DOHH2 (cell line): Measurements from ENCODE around the gene TBC1D22A.

Source experiments
- H3F3A ChIP-seq: fragments of 200-600 bp; sonication (generic), shearing (Covaris generic); 2 replicates; pipeline ENCODE4 v1.6.0; 2016; ENCODE audit warnings: antibody characterized with exemption, mild to moderate bottlenecking; ENCODE audit not compliant: control insufficient read depth, insufficient read depth
- H3K27ac ChIP-seq: fragments of 200-600 bp; sonication (generic); 2 replicates; pipeline ENCODE4 v1.5.1; 2014; ENCODE audit warnings: low read depth, mild to moderate bottlenecking, low read length, moderate library complexity
- H3K27me3 ChIP-seq: fragments of 200-600 bp; sonication (generic); 2 replicates; pipeline ENCODE4 v1.6.1; 2014; ENCODE audit warnings: mild to moderate bottlenecking, low read length, mixed read lengths; ENCODE audit not compliant: control insufficient read depth
- H3K36me3 ChIP-seq: fragments of 200-600 bp; sonication (generic); 2 replicates; pipeline ENCODE4 v1.6.1; 2014; ENCODE audit warnings: mild to moderate bottlenecking, low read length, moderate library complexity, mixed read lengths; ENCODE audit not compliant: control insufficient read depth
- H3K4me1 ChIP-seq: fragments of 200-600 bp; sonication (generic); 2 replicates; pipeline ENCODE4 v1.6.1; 2014; ENCODE audit warnings: mild to moderate bottlenecking, low read length, mixed read lengths; ENCODE audit not compliant: control insufficient read depth
- H3K4me2 ChIP-seq: fragments of 200-600 bp; sonication (generic); 2 replicates; pipeline ENCODE4 v1.6.0; 2014; ENCODE audit warnings: mild to moderate bottlenecking, low read length, moderate library complexity
- H3K4me3 ChIP-seq: fragments of 200-600 bp; sonication (generic); 2 replicates; pipeline ENCODE4 v1.5.1; 2014; ENCODE audit warnings: mild to moderate bottlenecking, low read length, mixed read lengths
- H3K79me2 ChIP-seq: fragments of 200-600 bp; sonication (generic); 2 replicates; pipeline ENCODE4 v1.6.1; 2014; ENCODE audit warnings: mild to moderate bottlenecking, low read length, mixed read lengths; ENCODE audit not compliant: control insufficient read depth
- H3K9me2 ChIP-seq: fragments of 200-600 bp; sonication (generic); replicated peaks from 2 replicates; pipeline ENCODE4 v1.6.1; 2014; ENCODE audit warnings: mild to moderate bottlenecking, low read length, mixed read lengths; ENCODE audit not compliant: control insufficient read depth
- H3K9me3 ChIP-seq: fragments of 200-600 bp; sonication (generic); 2 replicates; pipeline ENCODE4 v1.6.1; 2014; ENCODE audit warnings: antibody characterized with exemption, low read length, mixed read lengths; ENCODE audit not compliant: control insufficient read depth, insufficient read depth
- H4K20me1 ChIP-seq: fragments of 200-600 bp; sonication (generic); 2 replicates; pipeline ENCODE4 v1.6.0; 2014; ENCODE audit warnings: low read depth, mild to moderate bottlenecking, antibody characterized with exemption, low read length, moderate library complexity; ENCODE audit not compliant: control insufficient read depth, insufficient read depth
- EZH2phosphoT487 ChIP-seq: fragments of 200-600 bp; sonication (generic); IDR thresholded peaks from 2 replicates; pipeline ENCODE4 v1.6.1; 2017; ENCODE audit warnings: borderline replicate concordance, mild to moderate bottlenecking, antibody characterized with exemption, low read length, moderate library complexity, mixed read lengths
- TF ChIP-seq, protein P1 (sequence below): fragments of 200-600 bp; sonication (generic); IDR thresholded peaks from one replicate; pipeline ENCODE4 v1.5.1; 2014; ENCODE audit warnings: antibody characterized with exemption, mild to moderate bottlenecking, low read depth, low read length; ENCODE audit not compliant: poor library complexity, severe bottlenecking

Gene TBC1D22A

DNA sequence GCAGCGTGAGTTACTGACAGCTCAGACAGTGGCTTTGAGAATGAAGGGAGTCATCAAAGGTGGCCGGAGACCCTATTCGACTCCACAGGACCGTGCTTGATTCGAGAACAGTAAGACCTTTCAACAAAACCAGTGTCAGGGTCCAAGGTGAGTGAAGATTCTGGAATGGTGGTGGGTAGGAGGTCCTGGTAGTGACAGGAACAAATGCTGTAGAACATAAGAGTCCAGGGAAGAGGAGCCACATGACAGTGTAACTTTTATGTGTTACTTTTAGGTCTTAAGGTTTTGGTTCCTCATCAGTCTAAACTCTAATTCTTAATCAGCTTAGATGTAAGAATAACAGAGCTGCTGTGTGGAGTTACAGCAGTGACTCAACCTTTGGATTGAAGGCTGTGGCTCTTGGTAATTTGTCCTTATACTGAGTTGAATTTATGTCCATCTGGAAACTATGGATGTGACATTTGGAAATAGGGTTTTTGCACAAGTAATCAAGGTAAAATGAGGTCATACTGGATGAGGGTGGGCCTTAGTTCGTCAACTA is 1.8 kb downstream of the TBC1D22A start:
- peaks cover 57% of the 10 kb centered on the region for H3K36me3 ChIP-seq
- H3K27ac ChIP-seq: peak overlapping the region; percentile 94
- peak overlapping the region; percentile 91 for H3K4me3 ChIP-seq
- H3K4me1 ChIP-seq: peaks cover 68% of the 10 kb centered on the region
- H3K79me2 ChIP-seq: peaks cover 74% of the 10 kb centered on the region
- H3K9me3 ChIP-seq: no peaks in the 10 kb centered on the region
- H4K20me1 ChIP-seq: peaks cover 4% of the 10 kb centered on the region; the same call in 1 of the 2 replicates
- H3K27me3 ChIP-seq: no peaks in the 10 kb centered on the region
- peak overlapping the region; percentile 83 for H3K4me2 ChIP-seq
- H3K9me2 ChIP-seq: no peaks in the 10 kb centered on the region
- H3F3A ChIP-seq: peaks cover 52% of the 10 kb centered on the region
- TF ChIP-seq, protein P1, sequence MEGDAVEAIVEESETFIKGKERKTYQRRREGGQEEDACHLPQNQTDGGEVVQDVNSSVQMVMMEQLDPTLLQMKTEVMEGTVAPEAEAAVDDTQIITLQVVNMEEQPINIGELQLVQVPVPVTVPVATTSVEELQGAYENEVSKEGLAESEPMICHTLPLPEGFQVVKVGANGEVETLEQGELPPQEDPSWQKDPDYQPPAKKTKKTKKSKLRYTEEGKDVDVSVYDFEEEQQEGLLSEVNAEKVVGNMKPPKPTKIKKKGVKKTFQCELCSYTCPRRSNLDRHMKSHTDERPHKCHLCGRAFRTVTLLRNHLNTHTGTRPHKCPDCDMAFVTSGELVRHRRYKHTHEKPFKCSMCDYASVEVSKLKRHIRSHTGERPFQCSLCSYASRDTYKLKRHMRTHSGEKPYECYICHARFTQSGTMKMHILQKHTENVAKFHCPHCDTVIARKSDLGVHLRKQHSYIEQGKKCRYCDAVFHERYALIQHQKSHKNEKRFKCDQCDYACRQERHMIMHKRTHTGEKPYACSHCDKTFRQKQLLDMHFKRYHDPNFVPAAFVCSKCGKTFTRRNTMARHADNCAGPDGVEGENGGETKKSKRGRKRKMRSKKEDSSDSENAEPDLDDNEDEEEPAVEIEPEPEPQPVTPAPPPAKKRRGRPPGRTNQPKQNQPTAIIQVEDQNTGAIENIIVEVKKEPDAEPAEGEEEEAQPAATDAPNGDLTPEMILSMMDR: no peak
- TF ChIP-seq EZH2phosphoT487: no peak

DNA sequence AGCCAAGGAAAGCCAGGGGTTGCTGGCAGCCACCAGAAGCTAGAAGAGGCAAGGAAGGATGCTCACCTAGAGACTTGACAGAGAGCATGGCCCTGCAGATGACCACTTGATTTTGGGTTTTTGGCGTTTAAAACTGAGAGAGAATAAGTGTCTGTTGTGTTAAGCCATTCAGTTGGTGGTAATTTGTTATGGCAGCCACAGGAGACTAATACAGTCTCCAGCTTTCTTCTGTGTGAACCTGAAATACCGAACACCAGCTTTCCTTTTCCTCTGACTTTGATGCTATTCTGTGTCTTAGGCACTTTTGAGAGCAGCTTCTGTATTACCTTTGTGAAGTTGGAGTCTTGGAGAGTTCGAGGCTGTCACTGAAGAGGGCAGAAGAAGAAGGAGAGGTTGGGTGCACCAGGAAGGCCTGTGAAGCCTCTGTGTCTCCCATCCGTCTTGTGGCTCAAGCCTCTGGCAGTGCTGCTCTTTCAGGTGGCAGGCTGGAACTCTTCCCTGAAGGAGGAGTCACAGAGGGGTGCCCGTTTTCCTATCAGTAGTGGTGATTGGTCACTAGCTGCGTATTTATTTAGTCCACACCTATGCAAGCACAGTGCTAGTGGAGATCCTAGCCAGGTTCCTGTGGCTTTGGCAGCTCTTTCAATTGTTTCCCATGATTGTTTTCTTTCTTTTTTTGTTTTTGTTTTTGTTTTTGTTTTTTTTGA is 2.5 kb downstream of the TBC1D22A start:
- TF ChIP-seq EZH2phosphoT487: no peak
- TF ChIP-seq, protein P1: no peak
- H3K4me1 ChIP-seq: peaks cover 74% of the 10 kb centered on the region
- H3F3A ChIP-seq: peaks cover 53% of the 10 kb centered on the region
- H3K4me3 ChIP-seq: peak overlapping the region; percentile 91
- no peaks in the 10 kb centered on the region for H3K27me3 ChIP-seq
- H3K27ac ChIP-seq: peak overlapping the region; percentile 94
- H4K20me1 ChIP-seq: peaks cover 4% of the 10 kb centered on the region; the same call in 1 of the 2 replicates
- peaks cover 81% of the 10 kb centered on the region for H3K79me2 ChIP-seq
- no peaks in the 10 kb centered on the region for H3K9me2 ChIP-seq
- peaks cover 62% of the 10 kb centered on the region for H3K36me3 ChIP-seq
- no peaks in the 10 kb centered on the region for H3K9me3 ChIP-seq
- H3K4me2 ChIP-seq: peak overlapping the region; percentile 83

DNA sequence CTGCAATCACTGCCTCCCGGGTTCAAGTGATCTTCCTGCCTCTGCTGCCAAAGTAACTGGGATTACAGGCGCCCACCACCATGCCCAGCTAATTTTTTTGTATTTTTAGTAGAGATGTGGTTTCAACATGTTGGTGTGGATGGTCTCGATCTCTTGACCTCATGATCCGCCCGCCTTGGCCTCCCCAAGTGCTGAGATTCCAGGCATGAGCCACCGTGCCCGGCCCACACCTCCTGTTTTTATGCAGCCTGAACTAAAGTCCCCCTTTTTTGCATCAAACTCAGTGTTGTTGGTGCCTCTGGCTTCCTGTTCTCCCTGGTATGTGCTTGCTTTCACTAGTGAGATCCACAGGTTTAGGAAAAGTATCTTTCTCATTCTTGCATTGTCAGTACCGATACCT is 4.2 kb downstream of the TBC1D22A start:
- H3K4me2 ChIP-seq: peak overlapping the region; percentile 86

More for the DNA sequence above, 4.2 kb downstream of the TBC1D22A start:
- Histone ChIP-seq H3K27ac (peak overlapping the region; percentile 96), H3K9me2 (no peaks in the 10 kb centered on the region), H3K4me1 (peaks cover 75% of the 10 kb centered on the region), H3K27me3 (no peaks in the 10 kb centered on the region), H3K4me3 (peak overlapping the region; percentile 76), H3K9me3 (no peaks in the 10 kb centered on the region), H4K20me1 (peaks cover 4% of the 10 kb centered on the region; the same call in 1 of the 2 replicates), H3K36me3 (peaks cover 61% of the 10 kb centered on the region), H3F3A (peaks cover 52% of the 10 kb centered on the region), H3K79me2 (peaks cover 89% of the 10 kb centered on the region)
- TF ChIP-seq EZH2phosphoT487: no peak
- TF ChIP-seq, protein P1: no peak
